ENCODE data around the gene SLC27A4.

Gene SLC27A4

GRCh38 chr9:128369024-128369706 is 28.8 kb downstream of the SLC27A4 start:
- no peak for DNase-seq

- no peak for DNase-seq
Measured at GRCh38 chr9:128370367-128370751, 30.0 kb downstream of the SLC27A4 start.

GRCh38 chr9:128370752-128371629 is 30.7 kb downstream of the SLC27A4 start, which contains the start of gene URM1:
Gene URM1 (plus strand): TSS chr9:128371374. CDS start chr9:128371381, 7 bp downstream.
- peak; percentile 88 for DNase-seq

GRCh38 chr9:128371630-128372117 is 31.3 kb downstream of the SLC27A4 start:
- no peak for DNase-seq

DNA sequence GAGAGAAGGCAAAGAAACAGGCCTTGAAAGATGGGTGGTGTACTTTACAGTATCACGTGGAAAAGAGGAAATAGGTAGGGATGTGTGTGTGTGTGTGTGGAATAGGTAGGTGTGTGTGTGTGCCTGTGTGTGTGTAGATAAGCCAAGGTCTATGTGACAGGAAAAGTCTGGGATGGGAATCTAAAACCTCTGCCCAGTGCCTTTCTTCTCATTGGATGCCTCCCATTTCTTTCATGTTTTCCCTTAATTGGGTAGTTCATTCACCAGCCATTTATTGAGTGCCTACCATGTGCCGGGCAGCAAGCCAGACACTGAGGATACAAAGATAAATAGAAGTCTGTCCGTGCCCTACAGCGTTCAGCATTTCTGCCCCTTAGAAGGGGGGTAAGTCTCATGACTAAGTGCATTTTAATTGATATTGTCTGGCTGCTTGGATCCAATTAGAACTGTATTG is 31.9 kb downstream of the SLC27A4 start:
- DNase-seq, result no peak

GRCh38 chr9:128372784-128373183 is 32.5 kb downstream of the SLC27A4 start:
- no peak for DNase-seq

- DNase-seq, result no peak
Measured at GRCh38 chr9:128374221-128374675, 33.9 kb downstream of the SLC27A4 start.

- no peak for DNase-seq
Measured at GRCh38 chr9:128375865-128376264, 35.5 kb downstream of the SLC27A4 start.

GRCh38 chr9:128382261-128382660 is 41.9 kb downstream of the SLC27A4 start:
- no peak for DNase-seq

DNA sequence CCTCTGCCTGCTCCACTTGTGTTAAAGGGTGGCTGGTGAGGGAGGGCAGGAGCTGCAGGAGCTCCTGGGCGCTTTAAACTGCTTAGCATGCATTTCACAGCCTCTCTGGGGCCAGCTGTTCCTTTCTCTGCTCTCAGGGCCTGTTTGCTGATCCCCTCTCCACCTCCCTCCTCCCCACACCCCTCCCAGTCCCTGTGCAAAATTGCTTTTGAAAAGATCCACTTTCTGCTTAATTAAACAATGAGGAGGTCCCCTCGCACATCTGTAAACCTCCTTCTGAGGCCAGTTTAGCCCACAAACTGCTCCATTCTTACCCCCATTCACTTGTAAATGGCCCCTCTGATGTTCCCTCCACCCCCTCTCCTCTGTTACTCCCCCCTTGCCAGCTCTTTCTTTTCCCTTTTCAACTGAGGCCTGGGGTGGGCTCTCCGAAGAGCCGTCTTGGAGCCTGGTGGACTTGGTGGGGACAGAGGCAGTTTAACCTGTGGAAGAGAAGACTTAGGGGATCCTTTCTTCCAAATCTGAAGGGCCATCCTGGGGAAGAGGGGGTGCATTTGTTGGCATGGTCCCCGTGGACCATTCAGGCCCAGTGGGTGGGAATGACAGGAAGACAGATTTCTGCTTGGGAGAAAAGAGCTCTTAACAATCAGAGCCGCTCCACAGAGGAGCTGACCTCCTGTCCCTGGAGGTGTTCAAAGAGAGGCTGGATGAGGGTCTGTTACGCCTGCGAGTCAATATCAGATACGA is 42.9 kb downstream of the SLC27A4 start:
- DNase-seq, result no peak

DNA sequence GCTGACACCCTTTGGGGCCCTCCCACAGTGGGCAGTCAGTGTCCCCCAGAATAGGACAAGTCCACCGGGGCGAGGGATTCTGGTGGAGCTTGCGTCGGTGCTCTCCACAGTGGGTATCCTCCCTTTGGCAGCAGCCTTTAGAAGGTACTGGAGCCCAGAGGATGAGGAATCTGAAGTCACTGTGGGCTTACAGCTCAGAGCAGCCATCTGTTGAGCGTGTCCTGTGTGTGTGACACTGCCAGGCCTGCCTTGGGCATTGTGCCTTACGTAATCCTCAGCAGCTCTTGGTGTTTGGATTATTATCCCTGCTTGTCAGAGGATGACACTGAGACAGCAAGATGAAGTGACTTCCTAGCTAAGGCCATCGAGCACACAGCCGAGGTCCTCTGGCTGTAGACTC is 43.5 kb downstream of the SLC27A4 start:
- DNase-seq, result no peak

DNA sequence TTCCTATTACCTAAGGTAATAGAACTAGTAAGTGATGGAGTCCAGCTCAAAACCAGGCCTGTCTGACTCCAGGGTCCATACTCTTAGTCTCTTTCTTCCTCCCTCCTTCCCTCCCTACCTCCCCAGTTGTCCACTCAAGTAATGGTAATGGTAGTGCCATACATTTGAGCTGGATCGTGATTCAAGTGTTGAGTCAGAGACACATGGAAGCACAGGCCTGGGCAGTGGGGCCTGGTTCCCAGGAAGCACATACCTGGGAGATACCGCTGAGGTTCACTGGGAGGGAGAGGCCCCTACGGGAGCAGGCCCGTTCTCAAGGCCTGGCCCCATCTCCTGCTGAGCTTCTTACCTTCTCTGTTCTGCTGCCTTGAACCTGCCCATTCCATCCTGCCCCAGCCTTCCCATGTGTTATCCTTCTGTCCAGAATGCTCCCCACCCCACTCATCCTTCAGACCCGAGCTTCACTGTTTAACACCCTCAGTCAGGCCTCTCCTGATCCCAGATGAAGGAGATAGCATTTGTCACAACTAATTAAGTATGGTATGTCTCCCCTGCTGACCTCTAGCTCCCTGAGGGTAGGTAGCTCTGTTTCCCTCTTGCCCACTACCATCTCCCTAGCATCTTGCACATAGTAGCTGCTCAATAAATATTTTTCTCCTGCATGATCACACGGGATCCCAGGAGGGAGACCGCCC is 44.6 kb downstream of the SLC27A4 start:
- no peak for DNase-seq

DNA sequence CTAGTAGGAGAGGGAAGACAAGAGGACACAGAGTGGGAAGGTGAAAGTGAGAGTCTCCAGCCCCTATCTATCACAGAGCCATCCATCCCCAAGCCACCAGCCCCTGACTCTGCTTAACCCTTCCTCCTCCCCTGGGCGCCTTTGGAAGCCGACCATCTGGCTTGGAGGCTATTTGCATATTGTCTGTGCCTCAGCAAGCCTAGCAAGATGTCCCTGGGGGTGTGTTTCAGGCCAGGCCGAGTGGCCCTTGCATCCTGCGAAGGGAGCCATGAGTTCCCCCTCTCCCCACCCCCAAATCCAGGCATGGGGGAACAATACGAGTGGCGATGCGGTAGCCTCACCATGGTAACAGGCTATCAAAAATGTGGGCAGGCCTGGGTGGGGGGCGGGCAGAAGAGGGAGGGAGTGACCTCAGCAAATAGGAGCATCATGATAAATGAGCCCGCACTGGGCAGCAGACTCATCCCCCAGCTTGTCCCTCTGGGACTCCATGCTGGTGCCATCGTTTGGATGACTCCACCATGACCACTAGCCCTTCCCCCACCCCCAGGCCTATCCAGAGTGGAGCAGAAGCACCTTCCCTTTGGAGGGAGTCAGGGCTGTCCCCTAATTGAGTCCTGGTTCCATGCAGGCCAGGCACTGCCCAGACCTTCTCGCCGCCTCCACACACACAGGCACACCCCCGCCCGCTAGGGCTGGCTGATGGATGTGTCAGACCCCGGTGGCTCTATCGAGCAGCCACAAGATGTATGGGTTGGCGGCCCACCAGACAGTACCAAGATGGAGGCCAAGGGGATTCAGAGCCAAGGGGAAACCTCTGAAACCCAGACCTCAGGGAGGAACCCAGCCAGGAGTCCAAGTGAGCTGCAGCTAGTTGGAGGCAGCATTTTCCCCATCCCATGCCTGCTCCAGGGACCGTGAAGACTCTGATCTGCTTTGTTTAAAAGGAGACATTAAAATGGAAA is 45.5 kb downstream of the SLC27A4 start:
- no peak for DNase-seq

- DNase-seq, result no peak
Measured at GRCh38 chr9:128388150-128388549, 47.8 kb downstream of the SLC27A4 start.

DNA sequence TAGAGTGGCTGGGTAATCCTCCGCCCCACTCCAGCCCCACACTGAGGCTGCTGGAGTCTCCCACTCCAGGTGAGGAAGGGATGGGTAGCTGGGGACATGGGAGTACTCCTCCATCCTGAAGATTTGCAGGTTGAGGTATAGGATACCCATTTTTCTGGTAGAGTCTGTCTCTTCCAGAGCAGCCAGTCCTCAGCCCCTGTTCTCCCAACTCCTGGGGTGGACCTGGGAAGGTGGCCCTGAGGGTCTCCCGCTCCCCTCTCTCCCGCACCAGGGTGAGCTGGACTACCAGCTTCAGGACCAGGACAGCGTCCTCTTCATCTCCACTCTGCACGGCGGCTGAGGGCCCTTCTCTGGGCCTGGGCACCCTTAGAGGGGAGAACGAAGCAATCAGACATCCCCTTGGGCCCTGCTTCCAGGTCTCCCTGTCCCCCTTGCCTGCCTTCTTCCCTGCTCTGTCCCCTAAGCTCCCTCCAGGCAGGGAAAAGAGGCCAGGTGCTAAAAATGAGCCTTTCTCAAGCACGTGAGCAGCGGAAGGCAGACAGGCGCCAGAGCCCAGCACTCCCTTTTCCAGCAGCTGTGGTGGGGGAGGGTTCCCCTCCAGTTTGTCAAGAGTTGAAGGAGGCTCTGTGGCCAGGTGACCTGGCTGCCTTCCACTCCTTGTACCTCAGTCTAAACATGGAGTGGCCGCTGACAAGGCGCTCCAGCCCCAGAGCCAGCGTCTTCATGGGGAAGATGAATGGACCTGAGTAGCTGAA is 49.2 kb downstream of the SLC27A4 start:
- DNase-seq, result peak; percentile 91

- DNase-seq, result no peak
Measured at GRCh38 chr9:128390150-128390812, 50.0 kb downstream of the SLC27A4 start.

GRCh38 chr9:128390813-128391711 is 50.7 kb downstream of the SLC27A4 start:
- no peak for DNase-seq

DNA sequence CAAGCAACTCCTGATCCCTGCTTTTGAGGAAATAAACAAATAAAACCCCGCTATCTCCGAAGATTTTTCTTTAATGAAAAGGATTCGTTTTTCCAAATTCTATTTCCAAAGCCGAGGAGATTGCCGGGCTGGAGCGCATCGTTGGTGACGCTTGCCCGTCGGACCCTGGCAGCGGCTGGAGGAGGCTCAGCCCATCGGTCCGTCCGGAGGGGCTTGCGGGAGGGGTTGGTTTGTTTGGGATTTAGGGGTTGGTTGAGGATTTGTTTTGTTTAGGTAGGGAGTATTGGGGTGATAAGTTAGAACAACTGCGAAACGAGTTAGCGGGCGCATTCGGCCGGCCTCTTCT is 51.6 kb downstream of the SLC27A4 start:
- DNase-seq, result no peak
